Stimulated activated naive CD8-positive, alpha-beta T cell treated with anti-CD3 and anti-CD28 coated beads, Interleukin-15, amount 100 ng/mL, for 72 hours (primary cell): ENCODE data around the gene MYH10.
A peak's percentile ranks its signal among the peaks of the same experiment; 100 is the strongest.

ENCODE experiments used
- ATAC-seq: fragments of 150-1000 bp; cut with Tn5 transposase; 2 replicates; pipeline ENCODE4 v1.10.0; 2021; ENCODE audit warnings: mild to moderate bottlenecking, moderate library complexity
- DNase-seq, 2 donors: peaks; one replicate each; pipeline ENCODE4 v3.0.0; 2021 to 2022
- H3K27ac Mint-ChIP-seq, 2 donors: one replicate each; pipeline ENCODE4 v1.8.0; 2022; ENCODE audit warnings: mild to moderate bottlenecking in 2 of 2, mixed read lengths in 2 of 2, moderate library complexity in 2 of 2
- H3K27me3 Mint-ChIP-seq: one replicate; pipeline ENCODE4 v1.8.0; 2022; ENCODE audit warnings: mixed read lengths
- H3K4me1 Mint-ChIP-seq: one replicate; pipeline ENCODE4 v1.8.0; 2022; ENCODE audit warnings: mild to moderate bottlenecking, mixed read lengths
- H3K4me3 Mint-ChIP-seq, 2 donors: one replicate each; pipeline ENCODE4 v1.8.0; 2022; ENCODE audit warnings: mild to moderate bottlenecking in 2 of 2, mixed read lengths in 2 of 2, moderate library complexity in 1 of 2
- H3K9me3 Mint-ChIP-seq, 2 donors: one replicate each; pipeline ENCODE4 v1.8.0; 2022; ENCODE audit warnings: mixed read lengths in 2 of 2

Gene MYH10

DNA sequence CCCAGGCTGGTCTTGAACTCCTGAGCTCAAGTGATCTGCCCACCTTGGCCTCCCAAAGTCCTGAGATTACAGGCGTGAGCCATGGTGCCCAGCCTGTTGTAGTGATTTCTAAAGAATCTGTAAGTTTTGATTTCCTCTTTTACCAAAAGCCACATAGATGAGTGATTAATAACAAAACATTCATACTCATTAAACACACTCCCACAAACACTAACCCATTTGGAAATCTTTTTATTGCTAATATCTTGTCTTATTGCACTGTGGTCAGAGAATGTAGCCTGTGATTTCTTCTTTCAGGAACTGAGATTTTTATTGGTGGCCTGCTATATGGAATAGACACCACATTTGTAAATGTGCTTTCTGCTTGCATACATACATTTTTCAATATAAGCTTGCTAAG lies 31.6 kb downstream of the MYH10 start:
- Mint-ChIP-seq H3K27ac (no peak overlapping the region), H3K4me1 (no peaks in the 10 kb centered on the region), H3K4me3 (no peak overlapping the region), H3K9me3 (no peaks in the 10 kb centered on the region), H3K27me3 (no peaks in the 10 kb centered on the region)
- DNase-seq (no peak), ATAC-seq (peak; percentile 40)

DNA sequence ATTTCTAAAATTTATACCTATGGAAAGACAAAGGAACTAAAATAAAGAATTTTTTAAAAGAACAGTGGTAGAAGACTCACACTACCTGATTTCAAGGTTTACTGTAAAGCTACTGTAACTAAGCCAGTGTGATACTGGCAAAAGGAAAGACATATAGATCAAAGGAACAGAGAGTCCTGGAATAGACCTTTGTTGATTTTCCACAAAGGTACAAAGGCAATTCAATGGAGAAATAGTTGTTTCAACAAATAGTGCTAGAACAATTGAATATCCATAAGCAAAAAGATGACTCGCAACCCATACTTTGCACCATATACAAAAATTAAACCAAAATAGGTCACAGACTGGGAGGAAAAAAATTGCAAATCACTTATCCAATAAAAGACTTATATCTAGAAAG lies 36.7 kb downstream of the MYH10 start:
- Mint-ChIP-seq H3K4me1 (no peaks in the 10 kb centered on the region), H3K27me3 (peaks cover under 1% of the 10 kb centered on the region), H3K9me3 (no peaks in the 10 kb centered on the region), H3K27ac (no peak overlapping the region), H3K4me3 (no peak overlapping the region)
- DNase-seq (no peak), ATAC-seq (no peak)

DNA sequence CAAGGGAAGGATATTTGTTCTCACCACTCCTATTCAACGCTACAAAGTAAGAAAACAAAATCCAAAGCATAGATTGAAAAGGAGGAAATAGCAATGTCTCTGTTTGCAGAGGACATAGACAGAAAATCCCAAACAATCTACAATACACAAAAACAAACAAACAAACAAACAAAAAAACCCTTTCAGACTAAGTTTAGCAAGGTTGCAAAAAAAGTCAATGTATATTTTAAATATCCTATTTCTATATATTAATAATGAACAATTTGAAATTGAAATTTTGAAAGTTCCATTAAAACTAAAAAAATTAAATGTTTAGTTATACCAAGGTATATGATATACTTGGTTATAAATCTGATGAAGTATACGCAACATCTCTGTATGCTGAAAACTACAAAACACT lies 37.2 kb downstream of the MYH10 start:
- no peak for DNase-seq
- no peak for ATAC-seq
- H3K9me3 Mint-ChIP-seq = no peaks in the 10 kb centered on the region
- no peaks in the 10 kb centered on the region for H3K4me1 Mint-ChIP-seq
- H3K27me3 Mint-ChIP-seq = peaks cover 6% of the 10 kb centered on the region
- no peak overlapping the region for H3K27ac Mint-ChIP-seq
- H3K4me3 Mint-ChIP-seq = no peak overlapping the region

DNA sequence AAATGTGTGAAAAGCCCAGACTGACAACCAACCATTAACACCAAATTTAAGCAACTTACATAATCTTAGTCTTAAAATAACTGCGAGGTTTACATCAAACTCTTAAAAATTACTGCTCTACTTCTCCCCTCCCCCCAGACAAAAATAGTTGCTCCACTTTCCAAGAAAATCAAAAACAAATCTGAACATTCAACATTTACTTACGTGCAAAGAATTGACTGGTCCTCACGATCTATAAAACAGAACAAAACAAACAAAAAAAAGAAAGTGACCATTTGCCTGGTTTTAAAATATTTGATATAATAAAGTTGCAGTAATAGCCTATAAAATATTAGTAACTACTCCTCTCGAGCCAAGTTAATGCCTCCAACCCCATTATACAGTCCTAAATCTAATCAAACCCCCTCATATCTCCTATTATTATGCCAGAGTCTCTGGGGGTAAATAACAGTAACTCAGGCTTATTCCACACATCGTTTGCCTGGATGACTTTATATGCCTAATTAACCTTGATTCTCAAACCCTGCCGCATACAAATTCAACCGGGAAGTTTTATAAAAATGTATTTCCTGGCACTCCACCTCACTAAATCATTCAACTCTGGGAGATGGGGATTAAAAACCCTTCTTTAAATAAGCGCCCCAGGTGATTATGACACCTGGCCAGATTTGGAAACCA lies 41.5 kb downstream of the MYH10 start:
- DNase-seq = no peak
- H3K27me3 Mint-ChIP-seq = peaks cover 11% of the 10 kb centered on the region
- no peak for ATAC-seq
- H3K27ac Mint-ChIP-seq = no peak overlapping the region
- H3K4me3 Mint-ChIP-seq = no peak overlapping the region
- no peaks in the 10 kb centered on the region for H3K4me1 Mint-ChIP-seq
- no peaks in the 10 kb centered on the region for H3K9me3 Mint-ChIP-seq

DNA sequence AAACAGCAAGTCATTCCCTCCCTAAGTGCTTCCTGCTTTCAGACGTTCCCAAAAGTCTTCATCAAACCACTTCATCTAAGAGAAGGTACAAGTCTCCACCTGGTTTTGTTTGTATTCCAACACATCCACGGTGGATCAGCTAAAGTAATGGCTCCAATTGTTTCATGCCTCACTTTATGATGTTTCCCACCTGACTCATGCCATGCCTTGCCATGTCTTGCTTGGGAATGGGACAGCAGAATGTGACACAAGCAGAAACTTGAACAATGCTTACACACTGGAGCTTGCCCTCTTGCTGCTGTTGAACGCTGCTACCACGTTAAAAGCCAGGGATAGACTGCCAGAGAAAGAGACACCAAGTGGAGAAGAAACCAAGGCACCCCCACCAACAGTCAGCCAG lies 43.8 kb downstream of the MYH10 start:
- Mint-ChIP-seq H3K4me3 (no peak overlapping the region), H3K4me1 (peaks cover 5% of the 10 kb centered on the region), H3K27ac (no peak overlapping the region), H3K27me3 (peaks cover 11% of the 10 kb centered on the region), H3K9me3 (no peaks in the 10 kb centered on the region)
- ATAC-seq (no peak), DNase-seq (no peak)

DNA sequence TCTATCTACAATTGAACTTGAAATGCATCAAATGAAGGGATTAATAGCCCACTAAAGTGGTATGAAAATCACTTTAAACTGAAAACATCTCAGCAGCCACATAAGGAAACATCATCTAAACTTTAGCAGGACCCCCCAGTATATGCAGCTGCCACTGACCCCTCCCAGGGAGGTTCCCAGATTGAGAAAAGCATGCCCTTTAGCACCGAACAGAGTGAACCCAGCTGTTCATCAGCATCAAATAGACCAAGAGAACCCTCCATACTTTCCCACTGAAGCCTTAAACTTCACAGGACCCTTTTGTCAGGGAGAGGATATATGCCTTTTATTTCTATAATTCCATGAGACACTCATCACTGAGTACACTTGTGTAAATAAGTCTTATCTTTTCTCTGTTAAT lies 44.6 kb downstream of the MYH10 start:
- Mint-ChIP-seq H3K27me3 (peaks cover 11% of the 10 kb centered on the region), H3K9me3 (no peaks in the 10 kb centered on the region), H3K4me3 (no peak overlapping the region), H3K4me1 (peaks cover 14% of the 10 kb centered on the region), H3K27ac (no peak overlapping the region)
- no peak for ATAC-seq
- no peak for DNase-seq

DNA sequence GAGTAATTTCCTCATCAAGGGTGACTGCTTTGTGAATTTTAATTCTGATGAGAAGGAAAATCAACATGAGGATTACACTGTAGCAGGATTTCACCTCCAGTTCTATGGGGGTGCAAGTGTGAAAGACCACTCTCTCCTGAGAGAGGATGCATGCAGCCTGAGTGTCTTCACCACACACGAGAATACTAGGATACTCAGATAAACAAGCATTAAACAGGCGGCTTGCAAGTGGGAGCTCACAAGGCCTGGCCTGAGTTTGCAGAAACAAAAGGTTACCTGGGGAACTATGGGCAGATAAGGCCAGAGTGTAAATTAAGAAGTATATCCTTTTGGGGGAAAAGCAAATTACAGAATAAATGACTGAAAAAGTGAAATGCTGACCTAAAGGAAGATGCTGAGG lies 46.6 kb downstream of the MYH10 start:
- H3K4me1 Mint-ChIP-seq = peaks cover 21% of the 10 kb centered on the region
- H3K9me3 Mint-ChIP-seq = no peaks in the 10 kb centered on the region
- ATAC-seq (no peak), DNase-seq (no peak)
- H3K27me3 Mint-ChIP-seq = peaks cover 11% of the 10 kb centered on the region
- peak overlapping the region in 1 of 2 donors; percentile 13 for H3K27ac Mint-ChIP-seq
- no peak overlapping the region for H3K4me3 Mint-ChIP-seq

DNA sequence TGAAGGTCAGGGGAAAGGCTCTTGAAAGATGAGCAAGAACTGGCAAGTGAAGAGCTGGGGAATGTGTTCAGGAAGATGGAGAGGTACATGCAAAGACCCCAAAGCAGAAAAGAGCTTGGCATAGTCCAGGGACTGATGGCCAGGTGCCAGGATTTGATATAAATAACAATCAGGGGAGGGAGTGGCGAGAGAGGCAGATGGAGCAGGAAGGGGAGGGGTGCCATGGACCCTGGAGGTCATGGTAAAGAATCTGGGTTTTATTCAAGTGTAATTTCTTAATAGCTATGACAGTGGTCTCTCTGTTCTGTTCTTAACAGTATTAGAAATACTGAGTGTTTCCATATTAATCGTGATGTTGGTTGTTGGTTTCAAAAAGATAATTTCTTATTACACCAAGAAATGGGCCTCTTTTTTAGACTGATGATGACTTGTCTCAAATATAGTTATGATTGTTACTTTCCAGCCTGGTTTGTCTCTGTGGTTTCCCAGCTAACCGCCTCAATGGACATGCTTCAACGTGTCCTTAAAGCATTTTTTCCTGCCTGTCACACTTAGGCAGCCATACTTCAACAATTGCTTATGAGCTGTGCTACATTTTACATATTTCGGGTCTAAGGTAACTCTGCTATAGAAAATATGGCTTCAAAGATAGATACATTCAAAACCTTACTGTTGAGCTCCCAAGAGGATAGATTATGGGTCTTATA lies 49.4 kb downstream of the MYH10 start:
- DNase-seq (peak in 1 of 2 donors; percentile 49), ATAC-seq (peak; percentile 87)
- Mint-ChIP-seq H3K4me3 (no peak overlapping the region), H3K27me3 (no peaks in the 10 kb centered on the region), H3K27ac (peak overlapping the region; percentile 21 to 49), H3K4me1 (peaks cover 21% of the 10 kb centered on the region), H3K9me3 (no peaks in the 10 kb centered on the region)

DNA sequence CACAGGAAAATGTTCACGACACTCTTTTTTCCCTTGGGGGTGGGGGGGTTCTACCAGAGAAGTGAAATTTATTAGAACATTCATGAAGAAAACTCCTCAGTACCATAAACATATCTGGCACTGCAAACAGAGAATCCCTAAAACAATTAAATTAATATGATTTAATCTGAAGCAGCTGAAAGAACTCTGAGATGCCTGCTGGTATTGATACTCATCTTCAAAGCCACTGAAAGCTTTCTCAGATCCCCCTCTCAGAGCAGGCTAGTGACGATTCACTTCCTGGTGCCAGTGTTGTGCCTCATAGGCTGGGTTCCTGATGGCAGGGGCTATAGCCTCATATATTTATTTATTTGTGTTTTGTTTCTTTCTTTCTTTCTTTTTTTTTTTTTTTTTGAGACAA lies 52.7 kb downstream of the MYH10 start:
- Mint-ChIP-seq H3K9me3 (no peaks in the 10 kb centered on the region), H3K27ac (peak overlapping the region in 1 of 2 donors; percentile 33), H3K4me1 (peaks cover 21% of the 10 kb centered on the region), H3K27me3 (no peaks in the 10 kb centered on the region), H3K4me3 (no peak overlapping the region)
- ATAC-seq (peak; percentile 77), DNase-seq (no peak)

DNA sequence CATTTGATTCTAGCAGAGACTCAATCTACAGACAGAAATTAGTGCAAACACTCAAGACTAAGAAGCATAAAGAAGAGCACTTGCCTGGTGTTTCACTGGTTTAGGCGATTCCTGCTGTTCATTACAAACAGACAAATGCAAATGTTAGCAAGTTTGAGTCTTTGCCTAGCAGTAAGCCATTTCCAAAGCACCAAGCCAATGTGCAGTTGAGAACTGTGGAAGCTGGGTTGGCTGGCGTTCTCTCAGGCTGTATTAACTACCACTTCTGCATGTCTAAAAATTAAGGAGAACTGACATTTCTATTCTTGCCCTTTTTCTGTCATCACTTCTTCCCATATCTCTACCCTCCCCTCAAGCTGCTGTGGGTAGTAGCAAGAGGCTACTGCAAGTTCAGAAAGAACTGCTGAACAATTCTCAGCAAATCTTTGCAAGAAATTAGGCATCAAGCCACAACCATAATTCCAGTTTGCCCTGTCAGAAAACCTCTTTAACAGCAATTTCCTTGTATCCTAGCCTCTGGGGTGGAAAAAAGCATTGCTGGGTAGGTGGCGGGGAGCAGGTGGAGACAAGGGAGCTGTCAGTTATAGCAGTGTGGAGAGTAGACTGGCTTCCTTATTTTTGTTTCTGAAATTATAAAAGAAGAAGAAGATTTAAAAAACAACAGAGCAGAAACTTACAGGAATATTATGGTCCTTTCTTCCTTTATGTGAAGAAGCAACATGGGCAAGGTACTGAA lies 53.8 kb downstream of the MYH10 start:
- peak overlapping the region in 1 of 2 donors; percentile 81 for H3K27ac Mint-ChIP-seq
- H3K27me3 Mint-ChIP-seq = no peaks in the 10 kb centered on the region
- H3K4me1 Mint-ChIP-seq = peaks cover 15% of the 10 kb centered on the region
- no peaks in the 10 kb centered on the region for H3K9me3 Mint-ChIP-seq
- DNase-seq (no peak), ATAC-seq (no peak)
- H3K4me3 Mint-ChIP-seq = no peak overlapping the region

DNA sequence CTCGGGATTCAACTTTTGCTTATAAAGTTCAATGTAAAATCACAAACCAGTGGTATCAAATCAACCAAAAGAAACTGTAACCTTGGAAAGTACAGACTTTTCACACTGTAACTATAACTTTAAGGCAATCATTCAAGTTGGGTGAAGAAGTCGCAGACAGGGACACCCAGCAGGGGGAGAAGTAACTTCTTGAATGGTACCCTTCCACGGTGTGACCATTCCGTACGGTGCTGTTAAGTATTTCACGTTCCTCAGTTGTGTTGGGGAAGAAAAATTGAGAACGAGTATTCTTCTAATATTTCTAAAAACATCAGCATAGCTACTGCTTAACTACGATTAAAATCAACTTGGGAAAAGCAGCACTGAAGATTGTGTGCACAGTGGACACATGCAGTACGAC lies 55.8 kb downstream of the MYH10 start:
- DNase-seq (no peak), ATAC-seq (no peak)
- no peak overlapping the region for H3K4me3 Mint-ChIP-seq
- H3K27ac Mint-ChIP-seq = no peak overlapping the region
- H3K9me3 Mint-ChIP-seq = no peaks in the 10 kb centered on the region
- no peaks in the 10 kb centered on the region for H3K27me3 Mint-ChIP-seq
- H3K4me1 Mint-ChIP-seq = no peaks in the 10 kb centered on the region

DNA sequence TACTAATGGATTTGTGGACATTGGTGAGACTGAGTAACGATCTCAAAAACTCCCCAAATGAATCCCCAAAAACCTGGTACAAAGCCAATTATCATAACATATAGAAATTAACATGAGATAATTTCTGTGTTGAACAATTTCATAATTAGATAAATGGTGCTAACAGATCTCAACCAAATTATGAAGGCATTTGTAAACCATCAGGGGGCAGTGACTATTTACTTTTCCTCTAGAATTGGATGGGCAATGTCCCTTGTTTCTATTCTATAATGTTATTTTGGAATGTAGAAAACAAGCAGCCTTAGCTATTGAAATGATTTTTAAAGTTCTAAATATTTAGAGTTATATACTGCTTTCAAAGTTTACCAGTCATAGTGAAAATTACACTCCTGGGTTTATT lies 57.8 kb downstream of the MYH10 start:
- ATAC-seq (no peak), DNase-seq (no peak)
- no peaks in the 10 kb centered on the region for H3K4me1 Mint-ChIP-seq
- no peaks in the 10 kb centered on the region for H3K27me3 Mint-ChIP-seq
- no peak overlapping the region for H3K27ac Mint-ChIP-seq
- H3K9me3 Mint-ChIP-seq = no peaks in the 10 kb centered on the region
- no peak overlapping the region for H3K4me3 Mint-ChIP-seq

DNA sequence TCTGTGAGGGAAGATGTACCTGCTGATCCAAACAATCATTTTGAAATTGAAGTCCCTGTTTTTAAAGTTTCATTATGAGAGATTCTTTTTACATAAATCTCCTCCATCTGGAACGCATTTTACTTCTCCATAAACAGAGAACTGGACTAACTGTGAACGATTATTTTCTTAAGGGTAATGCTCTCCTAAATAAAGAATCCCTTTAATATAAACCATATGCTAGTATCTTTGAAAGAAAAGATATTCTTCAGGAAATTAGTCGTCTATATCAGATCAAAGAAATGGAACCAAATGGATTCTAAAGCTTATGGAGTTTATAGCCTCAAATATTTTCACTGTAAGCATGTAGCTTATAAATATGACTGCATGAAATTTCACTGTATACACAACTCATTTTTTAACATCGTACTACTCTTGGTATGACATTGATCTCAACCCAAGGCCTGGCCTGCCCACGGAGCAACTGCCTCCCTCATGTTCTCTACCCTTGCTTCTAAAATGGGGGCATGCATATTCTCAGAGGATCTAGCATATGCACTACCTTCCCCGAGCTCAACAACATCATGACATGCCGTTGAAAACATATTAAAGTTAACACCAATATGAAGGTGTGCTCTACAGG lies 66.4 kb downstream of the MYH10 start:
- Mint-ChIP-seq H3K27me3 (no peaks in the 10 kb centered on the region), H3K27ac (no peak overlapping the region), H3K4me3 (no peak overlapping the region), H3K9me3 (no peaks in the 10 kb centered on the region), H3K4me1 (no peaks in the 10 kb centered on the region)
- no peak for DNase-seq
- ATAC-seq = no peak

DNA sequence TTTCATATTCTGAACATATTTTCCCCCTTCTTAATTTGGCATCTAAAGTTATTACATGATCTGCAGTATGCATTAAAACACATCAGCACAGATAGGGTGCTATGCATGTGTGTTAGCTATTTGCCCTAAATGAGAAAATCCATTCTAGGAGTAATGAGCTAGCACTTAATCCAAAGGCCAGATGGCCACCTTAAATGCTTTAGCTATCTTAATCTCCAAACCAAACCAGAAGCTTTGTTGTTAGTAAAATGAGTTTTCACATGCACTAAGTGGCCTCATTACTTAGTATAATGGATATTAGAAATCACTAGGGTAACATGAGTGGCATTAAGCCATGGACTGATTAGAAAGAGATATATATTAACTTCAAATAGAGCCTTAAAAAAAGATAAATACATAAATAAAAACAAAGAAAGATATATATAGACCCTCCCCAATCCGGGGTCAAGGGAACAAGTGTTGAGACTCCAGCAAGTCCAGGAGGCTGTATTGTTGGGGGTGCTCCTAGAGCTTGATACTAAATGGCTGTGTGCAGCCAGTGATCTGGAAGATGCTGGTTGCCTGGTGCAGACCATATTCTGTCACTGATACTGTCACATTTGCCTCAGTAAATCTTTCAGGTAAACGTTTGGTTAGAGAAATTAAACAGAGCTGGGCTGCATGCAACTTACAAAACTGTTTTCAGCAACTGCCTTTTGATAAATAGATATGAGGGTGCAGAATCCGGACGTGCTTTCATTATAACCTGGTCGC lies 67.3 kb downstream of the MYH10 start:
- ATAC-seq (no peak), DNase-seq (no peak)
- Mint-ChIP-seq H3K9me3 (no peaks in the 10 kb centered on the region), H3K4me1 (no peaks in the 10 kb centered on the region), H3K27me3 (no peaks in the 10 kb centered on the region), H3K4me3 (no peak overlapping the region), H3K27ac (no peak overlapping the region)

DNA sequence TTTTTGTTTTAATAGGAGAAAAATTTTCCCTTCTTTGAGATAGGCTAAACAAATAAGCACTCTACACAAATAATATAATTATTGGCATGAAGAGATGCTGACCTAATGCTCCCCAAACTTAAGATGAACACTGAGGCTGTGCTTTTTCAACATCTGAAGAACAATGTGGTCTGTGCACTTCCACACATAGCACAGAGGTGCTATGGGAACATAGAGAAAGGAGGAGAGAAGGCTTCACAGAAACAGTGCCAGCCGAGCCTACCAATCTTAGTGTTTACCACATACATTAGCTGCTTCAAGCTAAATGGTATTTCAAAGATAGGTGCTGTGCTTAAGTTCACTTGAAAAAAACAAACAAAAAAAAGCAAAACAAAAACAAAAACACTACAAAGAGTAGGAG lies 72.4 kb downstream of the MYH10 start:
- no peaks in the 10 kb centered on the region for H3K9me3 Mint-ChIP-seq
- DNase-seq (no peak), ATAC-seq (no peak)
- H3K27ac Mint-ChIP-seq = no peak overlapping the region
- H3K4me3 Mint-ChIP-seq = no peak overlapping the region
- H3K4me1 Mint-ChIP-seq = no peaks in the 10 kb centered on the region
- H3K27me3 Mint-ChIP-seq = no peaks in the 10 kb centered on the region
